HepG2 (cell line): ENCODE measurements around the gene MAMSTR. TPM values are rescaled to one million over a fixed set of nuclear protein-coding genes. Genes with fewer than 3 reads are reported as not detected.

Source experiments
- ATAD3A ChIP-seq: sonication (generic); formaldehyde crosslinking; IDR thresholded peaks from 2 replicates; pipeline ENCODE4 v1.4.0; 2020; ENCODE audit warnings: missing genetic modification reagents
- ERF ChIP-seq: IDR thresholded peaks from 2 replicates; pipeline ENCODE4 v1.6.1; 2018; ENCODE audit warnings: missing biosample characterization, missing genetic modification reagents
- FOXA3 ChIP-seq: IDR thresholded peaks from 2 replicates; pipeline ENCODE4 v1.6.1; 2016; ENCODE audit warnings: missing genetic modification reagents, missing compliant biosample characterization
- GFI1 ChIP-seq: sonication (generic); formaldehyde crosslinking; IDR thresholded peaks from 2 replicates; pipeline ENCODE4 v1.5.0; 2020; ENCODE audit warnings: missing genetic modification reagents, mild to moderate bottlenecking, borderline replicate concordance
- HNRNPLL ChIP-seq: fragments of 200-400 bp; formaldehyde crosslinking; IDR thresholded peaks from 2 replicates; pipeline ENCODE4 v1.6.1; 2017; ENCODE audit warnings: mild to moderate bottlenecking, low read depth, low read length; ENCODE audit not compliant: poor library complexity, severe bottlenecking
- KLF9 ChIP-seq: IDR thresholded peaks from 2 replicates; pipeline ENCODE4 v1.6.1; 2016; ENCODE audit warnings: low read depth
- MAFK ChIP-seq, 2 experiments: IDR thresholded peaks in 1 of 2; conservative IDR thresholded peaks in 1 of 2; 2 replicates each; pipeline ENCODE4 v1.6.1; 2011; ENCODE audit warnings: improper control_type of control experiment in 2 of 2, low read length in 2 of 2
- MBD4 ChIP-seq: IDR thresholded peaks from 2 replicates; pipeline ENCODE4 v1.6.1; 2012; ENCODE audit warnings: low read length, inconsistent platforms, borderline replicate concordance
- MED1 ChIP-seq: sonication (generic); formaldehyde crosslinking; IDR thresholded peaks from 2 replicates; pipeline ENCODE4 v1.4.0; 2020; ENCODE audit warnings: missing genetic modification reagents
- NR2F1 ChIP-seq, 2 experiments: fragments of 450-650 bp in 1 of 2; formaldehyde crosslinking in 1 of 2; IDR thresholded peaks; 2 replicates each; pipeline versions ENCODE4 v1.5.0 to v1.6.1; 2016 to 2020; ENCODE audit warnings: mild to moderate bottlenecking in 1 of 2, missing compliant biosample characterization in 1 of 2, missing genetic modification reagents in 1 of 2, moderate library complexity in 1 of 2
- PAF1 ChIP-seq: IDR thresholded peaks from 2 replicates; pipeline ENCODE4 v1.6.1; 2016; ENCODE audit warnings: missing genetic modification reagents, missing compliant biosample characterization
- PREB ChIP-seq: sonication (generic); formaldehyde crosslinking; IDR thresholded peaks from 2 replicates; pipeline ENCODE4 v1.4.0; 2020; ENCODE audit warnings: missing genetic modification reagents
- RARA ChIP-seq: IDR thresholded peaks from 2 replicates; pipeline ENCODE4 v1.6.1; 2016; ENCODE audit warnings: missing genetic modification reagents, missing compliant biosample characterization
- TRAFD1 ChIP-seq: sonication (generic); formaldehyde crosslinking; IDR thresholded peaks from 2 replicates; pipeline ENCODE4 v1.5.1; 2020; ENCODE audit warnings: missing genetic modification reagents, mild to moderate bottlenecking, borderline replicate concordance
- XRCC5 ChIP-seq: fragments of 200-400 bp; formaldehyde crosslinking; optimal IDR thresholded peaks from 2 replicates; pipeline ENCODE3; 2017; ENCODE audit warnings: mild to moderate bottlenecking, low read length
- ZNF230 ChIP-seq: sonication (generic); formaldehyde crosslinking; IDR thresholded peaks from 2 replicates; pipeline ENCODE4 v1.4.0; 2020; ENCODE audit warnings: mild to moderate bottlenecking, missing genetic modification reagents
- ZNF335 ChIP-seq: sonication (generic); formaldehyde crosslinking; IDR thresholded peaks from 2 replicates; pipeline ENCODE4 v1.4.0; 2020; ENCODE audit warnings: missing genetic modification reagents
- ZNF737 ChIP-seq: sonication (generic); formaldehyde crosslinking; IDR thresholded peaks from 2 replicates; pipeline ENCODE4 v1.5.0; 2020; ENCODE audit warnings: missing genetic modification reagents, mild to moderate bottlenecking, borderline replicate concordance
- ZNF766 ChIP-seq: sonication (generic); formaldehyde crosslinking; IDR thresholded peaks from 2 replicates; pipeline ENCODE4 v1.5.0; 2020; ENCODE audit warnings: missing genetic modification reagents, borderline replicate concordance
- ZNF792 ChIP-seq: IDR thresholded peaks from 2 replicates; pipeline ENCODE4 v1.6.1; 2016
- ZNF841 ChIP-seq: sonication (generic); formaldehyde crosslinking; IDR thresholded peaks from 2 replicates; pipeline ENCODE4 v1.8.1; 2023; ENCODE audit warnings: missing genetic modification reagents, borderline replicate concordance
- polyA plus RNA-seq, 8 experiments: library from polyadenylated mRNA; depleted of rRNA in 3 of 8; stranded (reverse) in 7 of 8; unstranded in 1 of 8; fragments of >200 nt; fragmentation: Illumina TruSeq in 4 of 8; extraction: Trizol in 4 of 8; gene quantifications; 2 replicates each; pipeline versions ENCODE4 v1.2.1 to v1.2.3, GENCODE V29; 2011 to 2016; ENCODE audit warnings: low read depth in 4 of 8, missing spikeins in 1 of 8, mixed read lengths in 1 of 8; ENCODE audit not compliant: insufficient read depth in 1 of 8
- total RNA-seq, 5 experiments: library from RNA; depleted of rRNA; stranded (reverse); fragments of >200 nt; fragmentation: Illumina TruSeq; extraction: Trizol; gene quantifications; 2 replicates each; pipeline ENCODE4 v1.2.3, GENCODE V29; 2016; ENCODE audit warnings: low read depth in 1 of 5
- TF ChIP-seq, protein P1 (sequence below): sonication (generic); formaldehyde crosslinking; IDR thresholded peaks from 2 replicates; pipeline ENCODE4 v1.4.0; 2020; ENCODE audit warnings: mild to moderate bottlenecking, missing genetic modification reagents
- TF ChIP-seq, protein P2 (sequence below): sonication (generic); formaldehyde crosslinking; IDR thresholded peaks from 2 replicates; pipeline ENCODE4 v1.4.0; 2020; ENCODE audit warnings: missing genetic modification reagents
- TF ChIP-seq, protein P3 (sequence below): sonication (generic); formaldehyde crosslinking; IDR thresholded peaks from 2 replicates; pipeline ENCODE4 v1.5.0; 2020; ENCODE audit warnings: missing genetic modification reagents

MAMSTR gene
- total and polyA plus RNA-seq, 2 of the 13 experiments (the other 11 are each of a cell fraction or from before 2014, with no cell fraction given), result 2.2 to 2.4 TPM

DNA sequence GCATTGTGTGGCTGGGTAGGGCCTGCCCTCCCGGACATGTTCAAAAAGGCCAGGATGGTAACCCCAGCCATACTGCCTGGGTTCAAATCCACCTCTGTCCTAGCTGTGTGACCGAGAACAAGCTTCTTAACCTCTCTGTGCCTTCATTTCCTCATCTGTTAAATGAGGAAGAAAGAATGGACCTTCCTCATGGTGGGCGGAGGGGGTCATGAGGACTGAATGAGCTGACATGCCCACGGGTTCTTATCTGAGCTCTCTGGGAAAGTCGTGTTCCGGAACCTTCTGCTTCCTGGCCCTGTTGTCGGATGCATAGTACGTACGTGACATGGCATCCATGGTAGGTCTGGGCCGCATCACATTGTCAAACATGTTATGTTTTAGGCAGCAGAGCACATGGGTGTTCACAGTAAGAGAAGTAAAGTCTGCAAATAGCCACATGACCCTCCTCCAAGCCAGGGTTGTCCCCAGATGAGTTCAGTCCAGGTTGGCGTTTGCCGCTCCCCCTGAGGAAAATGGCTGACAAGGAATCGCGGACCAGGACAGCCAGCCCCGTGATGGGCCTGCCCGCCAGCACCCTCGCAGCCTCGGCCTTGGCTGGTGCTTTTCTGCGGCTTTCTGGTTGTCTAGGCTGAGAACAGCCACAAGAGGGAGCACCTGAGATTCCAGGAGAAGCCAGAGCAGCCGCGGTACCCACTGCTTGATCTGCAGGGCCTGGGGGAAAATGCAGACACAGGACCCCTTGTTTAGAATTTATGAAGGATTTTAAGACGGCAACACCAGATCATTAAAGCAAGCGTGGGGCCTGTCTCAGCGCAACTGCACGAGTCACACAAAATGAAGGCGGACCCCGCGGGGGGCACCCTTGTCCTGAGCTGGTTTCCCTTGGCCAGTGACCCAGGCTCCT lies 44.4 kb downstream of the MAMSTR start (continued):
- TF ChIP-seq, protein P1, sequence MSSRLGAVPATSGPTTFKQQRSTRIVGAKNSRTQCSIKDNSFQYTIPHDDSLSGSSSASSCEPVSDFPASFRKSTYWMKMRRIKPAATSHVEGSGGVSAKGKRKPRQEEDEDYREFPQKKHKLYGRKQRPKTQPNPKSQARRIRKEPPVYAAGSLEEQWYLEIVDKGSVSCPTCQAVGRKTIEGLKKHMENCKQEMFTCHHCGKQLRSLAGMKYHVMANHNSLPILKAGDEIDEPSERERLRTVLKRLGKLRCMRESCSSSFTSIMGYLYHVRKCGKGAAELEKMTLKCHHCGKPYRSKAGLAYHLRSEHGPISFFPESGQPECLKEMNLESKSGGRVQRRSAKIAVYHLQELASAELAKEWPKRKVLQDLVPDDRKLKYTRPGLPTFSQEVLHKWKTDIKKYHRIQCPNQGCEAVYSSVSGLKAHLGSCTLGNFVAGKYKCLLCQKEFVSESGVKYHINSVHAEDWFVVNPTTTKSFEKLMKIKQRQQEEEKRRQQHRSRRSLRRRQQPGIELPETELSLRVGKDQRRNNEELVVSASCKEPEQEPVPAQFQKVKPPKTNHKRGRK (CRISPR knock-in tag), result no peak
- TF ChIP-seq FOXA3 (CRISPR knock-in tag), result 0 out of 2 replicates have a peak, but pooled peaks have one; percentile 18
- 0 out of 2 replicates have a peak, but pooled peaks have one; percentile 11 for TF ChIP-seq RARA (CRISPR knock-in tag)
- no peak for TF ChIP-seq KLF9 (CRISPR knock-in tag)
- no peak for TF ChIP-seq HNRNPLL
- no peak for TF ChIP-seq ATAD3A (CRISPR knock-in tag)
- TF ChIP-seq MBD4, result no peak
- no peak for TF ChIP-seq ZNF737
- TF ChIP-seq PAF1, result no peak
- TF ChIP-seq ZNF766 (CRISPR knock-in tag), result no peak
- no peak for TF ChIP-seq ZNF335 (CRISPR knock-in tag)
- no peak for TF ChIP-seq GFI1 (CRISPR knock-in tag)
- TF ChIP-seq XRCC5, result peak; percentile 55
- 0 out of 2 replicates have a peak, but pooled peaks have one; percentile 19 for TF ChIP-seq MED1 (CRISPR knock-in tag)
- no peak for TF ChIP-seq ZNF230 (CRISPR knock-in tag)
- TF ChIP-seq, protein P2, sequence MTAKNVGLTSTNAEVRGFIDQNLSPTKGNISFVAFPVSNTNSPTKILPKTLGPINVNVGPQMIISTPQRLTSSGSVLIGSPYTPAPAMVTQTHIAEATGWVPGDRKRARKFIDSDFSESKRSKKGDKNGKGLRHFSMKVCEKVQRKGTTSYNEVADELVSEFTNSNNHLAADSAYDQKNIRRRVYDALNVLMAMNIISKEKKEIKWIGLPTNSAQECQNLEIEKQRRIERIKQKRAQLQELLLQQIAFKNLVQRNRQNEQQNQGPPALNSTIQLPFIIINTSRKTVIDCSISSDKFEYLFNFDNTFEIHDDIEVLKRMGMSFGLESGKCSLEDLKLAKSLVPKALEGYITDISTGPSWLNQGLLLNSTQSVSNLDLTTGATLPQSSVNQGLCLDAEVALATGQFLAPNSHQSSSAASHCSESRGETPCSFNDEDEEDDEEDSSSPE (CRISPR knock-in tag), result no peak
- TF ChIP-seq, protein P3, sequence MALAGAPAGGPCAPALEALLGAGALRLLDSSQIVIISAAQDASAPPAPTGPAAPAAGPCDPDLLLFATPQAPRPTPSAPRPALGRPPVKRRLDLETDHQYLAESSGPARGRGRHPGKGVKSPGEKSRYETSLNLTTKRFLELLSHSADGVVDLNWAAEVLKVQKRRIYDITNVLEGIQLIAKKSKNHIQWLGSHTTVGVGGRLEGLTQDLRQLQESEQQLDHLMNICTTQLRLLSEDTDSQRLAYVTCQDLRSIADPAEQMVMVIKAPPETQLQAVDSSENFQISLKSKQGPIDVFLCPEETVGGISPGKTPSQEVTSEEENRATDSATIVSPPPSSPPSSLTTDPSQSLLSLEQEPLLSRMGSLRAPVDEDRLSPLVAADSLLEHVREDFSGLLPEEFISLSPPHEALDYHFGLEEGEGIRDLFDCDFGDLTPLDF (CRISPR knock-in tag), result no peak
- TF ChIP-seq PREB (CRISPR knock-in tag), result no peak
- TF ChIP-seq ZNF792, result no peak
- peak; percentile 26; the same call in 1 of the 2 replicates for TF ChIP-seq ERF (CRISPR knock-in tag)
- TF ChIP-seq TRAFD1 (CRISPR knock-in tag), result no peak
- TF ChIP-seq ZNF841 (CRISPR knock-in tag), result no peak
- no peak for TF ChIP-seq NR2F1 (CRISPR knock-in tag; IDR thresholded peaks at IDR 0.05)
- no peak for TF ChIP-seq MAFK (conservative IDR thresholded peaks at IDR 0.05 in 1 of 2, IDR thresholded peaks at IDR 0.05 in 1 of 2; ENCODE audit: low read length in 2 of 2)
